ENCODE results near the gene PFKP.

- TF ChIP-seq POLR2A (IDR thresholded peaks at IDR 0.05) (no peak), EP300 (IDR thresholded peaks at IDR 0.05) (no peak), CTCF (IDR thresholded peaks at IDR 0.05) (no peak)
These were observed 97.8 kb downstream of the PFKP start for GRCh38 chr10:3165196-3165595.
